SU-DHL-6 (cell line): ENCODE results near the gene PLCH1.

Source experiments
- H2AFZ ChIP-seq: fragments of 200-600 bp; sonication (generic); 2 replicates; pipeline ENCODE4 v1.6.1; 2014; ENCODE audit warnings: low read depth, mild to moderate bottlenecking, moderate library complexity, mixed read lengths, antibody characterized with exemption, low read length; ENCODE audit not compliant: severe bottlenecking
- H3F3A ChIP-seq: fragments of 200-600 bp; shearing (Covaris generic); 2 replicates; pipeline ENCODE4 v1.6.0; 2016; ENCODE audit warnings: antibody characterized with exemption, mild to moderate bottlenecking; ENCODE audit not compliant: insufficient read depth
- H3K27ac ChIP-seq: fragments of 200-600 bp; sonication (generic); 2 replicates; pipeline ENCODE4 v1.5.1; 2016; ENCODE audit warnings: low read depth, mild to moderate bottlenecking, low read length, moderate library complexity, mixed read lengths
- H3K27me3 ChIP-seq: fragments of 200-600 bp; sonication (generic), shearing (Covaris generic); 2 replicates; pipeline ENCODE4 v1.6.0; 2014; ENCODE audit warnings: mild to moderate bottlenecking, low read length
- H3K36me3 ChIP-seq: fragments of 200-600 bp; sonication (generic); 2 replicates; pipeline ENCODE4 v1.6.1; 2014; ENCODE audit warnings: mild to moderate bottlenecking, low read length, mixed read lengths
- H3K4me2 ChIP-seq: fragments of 300-600, 200-600 bp; shearing (Covaris generic), sonication (generic); 2 replicates; pipeline ENCODE4 v1.6.0; 2014; ENCODE audit warnings: low read length, low read depth, mild to moderate bottlenecking; ENCODE audit not compliant: poor library complexity, severe bottlenecking
- H3K4me3 ChIP-seq: fragments of 200-600 bp; sonication (generic); 2 replicates; pipeline ENCODE4 v1.5.1; 2014; ENCODE audit warnings: antibody characterized with exemption, low read length, mild to moderate bottlenecking, mixed read lengths; ENCODE audit not compliant: insufficient read depth, poor library complexity, severe bottlenecking
- H3K79me2 ChIP-seq: fragments of 200-600 bp; sonication (generic); 2 replicates; pipeline ENCODE4 v1.6.1; 2014; ENCODE audit warnings: mild to moderate bottlenecking, low read length, moderate library complexity; ENCODE audit not compliant: insufficient read depth
- H3K9ac ChIP-seq: fragments of 200-600 bp; sonication (generic); 2 replicates; pipeline ENCODE4 v1.7.0; 2014; ENCODE audit warnings: mild to moderate bottlenecking, low read length
- H3K9me2 ChIP-seq: fragments of 200-600 bp; sonication (generic); replicated peaks from 2 replicates; pipeline ENCODE4 v1.6.1; 2014; ENCODE audit warnings: low read length; ENCODE audit not compliant: insufficient read depth
- H3K9me3 ChIP-seq: fragments of 200-600 bp; sonication (generic); 2 replicates; pipeline ENCODE4 v1.6.1; 2014; ENCODE audit warnings: low read length, mixed read lengths; ENCODE audit not compliant: insufficient read depth
- H4K20me1 ChIP-seq: fragments of 200-600 bp; sonication (generic); 2 replicates; pipeline ENCODE4 v1.6.1; 2014; ENCODE audit warnings: low read depth, mild to moderate bottlenecking, antibody characterized with exemption, low read length, moderate library complexity, mixed read lengths
- EZH2phosphoT487 ChIP-seq: fragments of 200-600 bp; sonication (generic), shearing (Covaris generic); conservative IDR thresholded peaks from 2 replicates; pipeline ENCODE4 v1.6.1; 2018; ENCODE audit warnings: mild to moderate bottlenecking, antibody characterized with exemption, low read length, moderate library complexity, mixed read lengths
- TF ChIP-seq, protein P1 (sequence below): fragments of 200-600 bp; sonication (generic); IDR thresholded peaks from one replicate; pipeline ENCODE4 v1.5.1; 2017; ENCODE audit warnings: antibody characterized with exemption, mild to moderate bottlenecking, low read length, moderate library complexity; ENCODE audit not compliant: insufficient read depth, poor library complexity, severe bottlenecking

PLCH1 gene

DNA sequence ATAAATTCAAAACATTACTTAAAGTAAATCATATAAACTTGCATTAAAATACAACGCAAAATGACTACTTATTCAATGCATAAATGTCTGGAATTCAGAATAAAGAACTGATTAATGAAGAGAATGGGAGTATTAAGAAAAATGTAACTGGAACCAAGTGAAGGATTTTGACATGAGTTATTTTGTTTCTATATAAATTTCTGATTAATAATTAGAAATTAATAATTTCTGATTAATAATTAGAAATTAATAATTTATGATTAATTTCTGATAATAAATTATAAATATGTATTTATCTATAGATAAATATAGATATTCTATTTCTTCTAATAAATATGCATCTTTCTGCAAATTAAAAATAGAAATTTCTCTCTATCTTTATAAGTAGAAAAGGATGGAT is 291.4 kb downstream of the PLCH1 start:
- Histone ChIP-seq H3K9me2 (no peaks in the 10 kb centered on the region), H3K27ac (no peak overlapping the region), H3K27me3 (no peaks in the 10 kb centered on the region), H3K4me2 (no peak overlapping the region), H2AFZ (no peak overlapping the region), H3K4me3 (no peak overlapping the region), H3K79me2 (no peaks in the 10 kb centered on the region), H3K9me3 (no peaks in the 10 kb centered on the region), H3F3A (no peaks in the 10 kb centered on the region), H3K36me3 (no peaks in the 10 kb centered on the region), H4K20me1 (no peaks in the 10 kb centered on the region), H3K9ac (no peak overlapping the region)
- TF ChIP-seq, protein P1, sequence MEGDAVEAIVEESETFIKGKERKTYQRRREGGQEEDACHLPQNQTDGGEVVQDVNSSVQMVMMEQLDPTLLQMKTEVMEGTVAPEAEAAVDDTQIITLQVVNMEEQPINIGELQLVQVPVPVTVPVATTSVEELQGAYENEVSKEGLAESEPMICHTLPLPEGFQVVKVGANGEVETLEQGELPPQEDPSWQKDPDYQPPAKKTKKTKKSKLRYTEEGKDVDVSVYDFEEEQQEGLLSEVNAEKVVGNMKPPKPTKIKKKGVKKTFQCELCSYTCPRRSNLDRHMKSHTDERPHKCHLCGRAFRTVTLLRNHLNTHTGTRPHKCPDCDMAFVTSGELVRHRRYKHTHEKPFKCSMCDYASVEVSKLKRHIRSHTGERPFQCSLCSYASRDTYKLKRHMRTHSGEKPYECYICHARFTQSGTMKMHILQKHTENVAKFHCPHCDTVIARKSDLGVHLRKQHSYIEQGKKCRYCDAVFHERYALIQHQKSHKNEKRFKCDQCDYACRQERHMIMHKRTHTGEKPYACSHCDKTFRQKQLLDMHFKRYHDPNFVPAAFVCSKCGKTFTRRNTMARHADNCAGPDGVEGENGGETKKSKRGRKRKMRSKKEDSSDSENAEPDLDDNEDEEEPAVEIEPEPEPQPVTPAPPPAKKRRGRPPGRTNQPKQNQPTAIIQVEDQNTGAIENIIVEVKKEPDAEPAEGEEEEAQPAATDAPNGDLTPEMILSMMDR, result no peak
- TF ChIP-seq EZH2phosphoT487, result no peak

DNA sequence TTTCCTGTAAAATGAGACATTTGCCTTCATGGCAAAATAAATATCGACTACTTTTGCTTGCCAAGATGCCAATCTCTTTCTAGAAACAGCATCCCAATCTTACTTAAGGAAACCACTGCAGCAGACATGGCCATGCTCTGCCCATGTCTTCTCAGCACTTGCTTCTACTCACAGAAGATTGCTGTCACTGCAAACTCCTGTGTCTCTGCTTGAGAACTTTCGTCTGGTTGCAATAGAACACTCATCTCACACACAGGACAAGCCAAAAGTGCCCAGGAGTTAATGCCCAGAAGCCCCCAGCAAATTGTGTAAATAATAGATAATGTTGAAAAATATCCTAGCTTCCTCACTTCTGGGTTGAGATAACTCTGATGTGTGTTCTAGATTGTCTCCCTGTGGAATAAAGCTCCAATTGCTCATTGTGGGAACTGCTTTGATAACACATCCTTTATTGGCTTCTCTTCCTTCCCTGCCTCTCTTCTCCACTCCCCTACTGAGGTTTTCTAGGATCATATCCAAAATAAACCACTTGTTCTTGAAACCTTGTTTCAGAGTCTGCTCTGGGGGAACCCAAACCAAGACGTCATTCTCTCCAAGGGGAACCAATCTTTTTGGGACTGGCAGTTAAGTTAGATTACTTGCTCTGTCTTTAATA is 295.1 kb downstream of the PLCH1 start:
- no peak for TF ChIP-seq EZH2phosphoT487
- TF ChIP-seq, protein P1, result no peak
- Histone ChIP-seq H3K27ac (no peak overlapping the region), H3K9ac (no peak overlapping the region), H3K9me2 (no peaks in the 10 kb centered on the region), H3K27me3 (no peaks in the 10 kb centered on the region), H3K9me3 (no peaks in the 10 kb centered on the region), H3K4me2 (no peak overlapping the region), H2AFZ (no peak overlapping the region), H4K20me1 (no peaks in the 10 kb centered on the region), H3F3A (no peaks in the 10 kb centered on the region), H3K4me3 (no peak overlapping the region), H3K36me3 (no peaks in the 10 kb centered on the region), H3K79me2 (no peaks in the 10 kb centered on the region)

GRCh38 chr3:155448531-155448930 is 296.3 kb downstream of the PLCH1 start:
- TF ChIP-seq, protein P1, result no peak
- TF ChIP-seq EZH2phosphoT487, result no peak
- H3K9ac ChIP-seq, result no peak overlapping the region

More at GRCh38 chr3:155448531-155448930, 296.3 kb downstream of the PLCH1 start:
- Histone ChIP-seq H4K20me1 (no peaks in the 10 kb centered on the region), H3K9me2 (no peaks in the 10 kb centered on the region), H3K36me3 (no peaks in the 10 kb centered on the region), H3K9me3 (no peaks in the 10 kb centered on the region), H3K27ac (no peak overlapping the region), H3K79me2 (no peaks in the 10 kb centered on the region), H3K4me2 (no peak overlapping the region), H2AFZ (no peak overlapping the region), H3K27me3 (no peaks in the 10 kb centered on the region), H3K4me3 (no peak overlapping the region), H3F3A (no peaks in the 10 kb centered on the region)
